GM23338 (cell line): Measurements from ENCODE around the gene USP36. TPM values are rescaled to one million over a fixed set of nuclear protein-coding genes. Genes with fewer than 3 reads are reported as not detected.
A peak's percentile ranks its signal among the peaks of the same experiment; 100 is the strongest.

ENCODE experiments used
- ATAC-seq: fragments of 200-7000 bp; cut with Tn5 transposase; 3 replicates; pipeline ENCODE4 v1.9.1; 2020
- DNase-seq: peaks from one replicate; pipeline ENCODE4 v3.0.0-alpha.2; 2015; ENCODE audit warnings: low spot score
- H2AFZ ChIP-seq: fragments of 200-600 bp; sonication (generic); 2 replicates; pipeline ENCODE4 v1.8.0; 2016; ENCODE audit warnings: antibody characterized with exemption, mild to moderate bottlenecking, moderate library complexity
- H3F3A ChIP-seq: fragments of 200-600 bp; sonication (generic); replicated peaks from 2 replicates; pipeline ENCODE4 v1.8.0; 2017; ENCODE audit warnings: antibody characterized with exemption, mixed run types, low read depth
- H3K27ac ChIP-seq: fragments of 200-600 bp; sonication (generic); 2 replicates; pipeline ENCODE4 v1.6.1; 2016; ENCODE audit warnings: low read depth
- H3K27me3 ChIP-seq: fragments of 200-600 bp; sonication (generic); 2 replicates; pipeline ENCODE4 v1.8.0; 2016; ENCODE audit warnings: mild to moderate bottlenecking, mixed run types, moderate library complexity; ENCODE audit not compliant: insufficient read depth
- H3K36me3 ChIP-seq: fragments of 200-600 bp; sonication (generic); 2 replicates; pipeline ENCODE4 v1.8.0; 2016; ENCODE audit warnings: mild to moderate bottlenecking; ENCODE audit not compliant: insufficient read depth
- H3K4me1 ChIP-seq: fragments of 200-600 bp; sonication (generic); 2 replicates; pipeline ENCODE4 v1.8.0; 2016; ENCODE audit warnings: mild to moderate bottlenecking, moderate library complexity; ENCODE audit not compliant: insufficient read depth
- H3K4me2 ChIP-seq: fragments of 200-600 bp; sonication (generic); 2 replicates; pipeline ENCODE4 v1.7.1; 2017; ENCODE audit warnings: mixed run types
- H3K4me3 ChIP-seq: fragments of 200-600 bp; sonication (generic); 2 replicates; pipeline ENCODE4 v1.6.1; 2016; ENCODE audit warnings: mixed run types
- H3K79me2 ChIP-seq: fragments of 200-600 bp; sonication (generic); replicated peaks from 2 replicates; pipeline ENCODE4 v1.8.0; 2017; ENCODE audit warnings: mild to moderate bottlenecking; ENCODE audit not compliant: insufficient read depth
- H3K9me2 ChIP-seq: fragments of 200-600 bp; sonication (generic); 2 replicates; pipeline ENCODE4 v1.8.0; 2017; ENCODE audit not compliant: insufficient read depth
- H4K20me1 ChIP-seq: fragments of 200-600 bp; sonication (generic); replicated peaks from 2 replicates; pipeline ENCODE4 v1.8.0; 2017; ENCODE audit warnings: mild to moderate bottlenecking; ENCODE audit not compliant: insufficient read depth
- H3K27ac Mint-ChIP-seq: 2 replicates; pipeline ENCODE4 v1.8.0; 2020; ENCODE audit warnings: inconsistent platforms, mild to moderate bottlenecking, moderate library complexity, mixed read lengths
- H3K27me3 Mint-ChIP-seq: 3 replicates; pipeline ENCODE4 v1.8.0; 2022; ENCODE audit warnings: low read depth, mild to moderate bottlenecking, moderate library complexity, mixed read lengths, inconsistent platforms; ENCODE audit not compliant: insufficient read depth, poor library complexity
- H3K36me3 Mint-ChIP-seq: 3 replicates; pipeline ENCODE4 v1.8.0; 2021; ENCODE audit warnings: low read depth, mild to moderate bottlenecking, inconsistent platforms, moderate library complexity, mixed read lengths
- H3K4me1 Mint-ChIP-seq: 3 replicates; pipeline ENCODE4 v1.8.0; 2020; ENCODE audit warnings: mild to moderate bottlenecking, inconsistent platforms, mixed read lengths
- H3K4me3 Mint-ChIP-seq: 3 replicates; pipeline ENCODE4 v1.8.0; 2021; ENCODE audit warnings: moderate library complexity, mild to moderate bottlenecking, inconsistent platforms, mixed read lengths
- H3K9me3 Mint-ChIP-seq: 3 replicates; pipeline ENCODE4 v1.8.0; 2020; ENCODE audit warnings: moderate library complexity, mild to moderate bottlenecking, inconsistent platforms, mixed read lengths
- CREB1 ChIP-seq: fragments of 250-450 bp; sonication (Bioruptor Pico); IDR thresholded peaks from 2 replicates; pipeline ENCODE4 v1.5.0; 2020; ENCODE audit warnings: low read depth, mild to moderate bottlenecking, moderate library complexity
- EZH2 ChIP-seq: fragments of 200-600 bp; sonication (generic); IDR thresholded peaks from one replicate; pipeline ENCODE4 v1.8.0; 2017; ENCODE audit warnings: antibody characterized with exemption, mild to moderate bottlenecking, low read depth; ENCODE audit not compliant: unreplicated experiment
- EZH2phosphoT487 ChIP-seq: fragments of 200-600 bp; sonication (generic); IDR thresholded peaks from one replicate; pipeline ENCODE4 v1.8.1; 2018; ENCODE audit warnings: antibody characterized with exemption; ENCODE audit not compliant: unreplicated experiment
- JUNB ChIP-seq: IDR thresholded peaks from one replicate; pipeline ENCODE4 v1.6.1; 2016; ENCODE audit warnings: antibody characterized with exemption; ENCODE audit not compliant: unreplicated experiment
- ZNF114 ChIP-seq: fragments of 250-450 bp; sonication (Bioruptor Pico); IDR thresholded peaks from 2 replicates; pipeline ENCODE4 v1.5.0; 2020; ENCODE audit warnings: mild to moderate bottlenecking, moderate library complexity
- polyA plus RNA-seq: library from polyadenylated mRNA; unstranded; fragments of >200 nt; fragmentation: Nextera tagmentation; extraction: Ambion mirVana; gene quantifications from 2 replicates; pipeline ENCODE4 v1.2.1, GENCODE V29; 2016
- total RNA-seq: library from RNA; depleted of rRNA; stranded (reverse); fragments of >200 nt; shearing (Covaris generic); gene quantifications from 2 replicates; pipeline ENCODE4 v1.2.3, GENCODE V29; 2014
- TF ChIP-seq, protein P1 (sequence below), 2 experiments: fragments of 200-600 bp in 1 of 2; sonication (generic) in 1 of 2; conservative IDR thresholded peaks; 2 replicates each; pipeline versions ENCODE4 v1.5.1 to v1.6.1; 2016 to 2017; ENCODE audit warnings: antibody characterized with exemption in 2 of 2, low read depth in 2 of 2, mild to moderate bottlenecking in 2 of 2, moderate library complexity in 1 of 2
- TF ChIP-seq, protein P2 (sequence below): fragments of 250-450 bp; sonication (Bioruptor Pico); IDR thresholded peaks from 2 replicates; pipeline ENCODE4 v1.5.0; 2020; ENCODE audit warnings: mild to moderate bottlenecking, moderate library complexity

The USP36 gene
- total and polyA plus RNA-seq, 2 experiments from 2014 or later: 36.2 to 55.5 TPM

DNA sequence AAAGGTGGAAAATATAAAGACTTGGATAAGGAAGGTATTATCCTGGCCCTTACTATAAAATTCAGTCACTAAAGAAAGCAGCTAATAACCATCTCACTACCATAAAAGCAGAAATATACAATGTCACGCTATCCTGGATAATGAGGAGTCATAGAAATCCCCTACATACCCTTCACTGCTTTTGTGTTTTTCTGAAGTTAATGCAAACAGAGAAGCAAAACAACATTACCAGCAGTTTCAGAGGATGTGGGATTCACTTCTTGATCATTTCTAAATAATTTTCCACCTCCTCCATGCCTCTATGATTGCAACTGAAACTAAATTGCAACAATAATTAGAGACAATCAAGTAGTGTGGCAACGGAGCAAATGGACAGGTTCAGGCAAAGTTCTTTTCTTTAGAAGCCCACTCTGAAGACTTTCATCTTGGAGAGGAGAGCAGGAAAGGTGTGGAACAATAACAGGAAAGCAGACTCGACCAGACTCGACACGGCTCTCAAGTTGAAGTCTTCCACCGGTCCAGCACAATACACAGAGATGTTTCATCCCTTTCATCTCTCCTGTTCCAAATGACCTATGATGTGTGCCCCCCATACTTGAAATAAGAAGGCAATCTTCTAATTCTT, 68.7 kb downstream of the USP36 start (continued):
- TF ChIP-seq, protein P1, sequence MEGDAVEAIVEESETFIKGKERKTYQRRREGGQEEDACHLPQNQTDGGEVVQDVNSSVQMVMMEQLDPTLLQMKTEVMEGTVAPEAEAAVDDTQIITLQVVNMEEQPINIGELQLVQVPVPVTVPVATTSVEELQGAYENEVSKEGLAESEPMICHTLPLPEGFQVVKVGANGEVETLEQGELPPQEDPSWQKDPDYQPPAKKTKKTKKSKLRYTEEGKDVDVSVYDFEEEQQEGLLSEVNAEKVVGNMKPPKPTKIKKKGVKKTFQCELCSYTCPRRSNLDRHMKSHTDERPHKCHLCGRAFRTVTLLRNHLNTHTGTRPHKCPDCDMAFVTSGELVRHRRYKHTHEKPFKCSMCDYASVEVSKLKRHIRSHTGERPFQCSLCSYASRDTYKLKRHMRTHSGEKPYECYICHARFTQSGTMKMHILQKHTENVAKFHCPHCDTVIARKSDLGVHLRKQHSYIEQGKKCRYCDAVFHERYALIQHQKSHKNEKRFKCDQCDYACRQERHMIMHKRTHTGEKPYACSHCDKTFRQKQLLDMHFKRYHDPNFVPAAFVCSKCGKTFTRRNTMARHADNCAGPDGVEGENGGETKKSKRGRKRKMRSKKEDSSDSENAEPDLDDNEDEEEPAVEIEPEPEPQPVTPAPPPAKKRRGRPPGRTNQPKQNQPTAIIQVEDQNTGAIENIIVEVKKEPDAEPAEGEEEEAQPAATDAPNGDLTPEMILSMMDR (conservative IDR thresholded peaks at IDR 0.05; ENCODE audit: low read depth in 2 of 2): no peak

DNA sequence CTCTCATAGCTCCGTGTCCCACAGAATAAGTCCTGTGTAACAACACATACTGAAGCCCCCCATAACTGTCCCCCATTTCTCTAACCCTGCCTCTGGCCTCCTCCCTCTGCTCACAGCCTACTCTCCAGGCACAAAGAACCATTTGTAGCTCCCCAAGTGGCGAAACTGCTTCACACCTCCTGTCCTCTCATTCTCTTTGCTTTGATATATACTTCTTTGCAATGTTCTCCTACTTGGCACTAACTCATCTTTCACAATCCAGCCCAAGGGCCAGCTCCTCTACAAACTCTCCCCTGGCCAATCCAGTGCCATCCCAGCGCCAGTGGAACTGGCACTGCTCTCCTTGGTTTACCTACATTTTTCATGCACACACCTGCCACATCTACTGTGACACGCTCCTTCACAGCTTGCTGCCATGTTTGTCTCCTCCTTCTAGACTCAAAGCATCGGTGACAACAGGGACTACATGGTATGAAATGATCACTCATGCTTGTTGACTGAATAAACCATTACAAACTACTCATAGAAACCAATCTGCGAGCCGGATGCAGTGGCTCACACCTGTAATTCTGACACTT, 71.3 kb downstream of the USP36 start:
- ATAC-seq (peak; percentile 65), DNase-seq (peak; percentile 45)
- H4K20me1 ChIP-seq: peaks cover 16% of the 10 kb centered on the region
- peaks cover 5% of the 10 kb centered on the region; the same call in 1 of the 3 replicates for H3K4me1 Mint-ChIP-seq
- peaks cover under 1% of the 10 kb centered on the region for H3K27me3 Mint-ChIP-seq
- no peaks in the 10 kb centered on the region for H3K36me3 ChIP-seq
- H2AFZ ChIP-seq: no peak overlapping the region
- no peaks in the 10 kb centered on the region for H3K36me3 Mint-ChIP-seq
- no peak overlapping the region for H3K4me3 ChIP-seq
- H3K9me2 ChIP-seq: no peaks in the 10 kb centered on the region
- peaks cover 13% of the 10 kb centered on the region for H3K79me2 ChIP-seq
- H3K4me2 ChIP-seq: no peak overlapping the region
- H3K9me3 Mint-ChIP-seq: no peaks in the 10 kb centered on the region
- no peak overlapping the region for H3K27ac Mint-ChIP-seq
- no peaks in the 10 kb centered on the region for H3K27me3 ChIP-seq
- TF ChIP-seq, protein P1 (conservative IDR thresholded peaks at IDR 0.05; ENCODE audit: low read depth in 2 of 2): peak; percentile 30 to 43; a peak in 1 of 4 replicates
- no peak for TF ChIP-seq EZH2phosphoT487
- H3K4me3 Mint-ChIP-seq: no peak overlapping the region
- H3F3A ChIP-seq: no peaks in the 10 kb centered on the region
- H3K4me1 ChIP-seq: no peaks in the 10 kb centered on the region
- no peak overlapping the region for H3K27ac ChIP-seq

DNA sequence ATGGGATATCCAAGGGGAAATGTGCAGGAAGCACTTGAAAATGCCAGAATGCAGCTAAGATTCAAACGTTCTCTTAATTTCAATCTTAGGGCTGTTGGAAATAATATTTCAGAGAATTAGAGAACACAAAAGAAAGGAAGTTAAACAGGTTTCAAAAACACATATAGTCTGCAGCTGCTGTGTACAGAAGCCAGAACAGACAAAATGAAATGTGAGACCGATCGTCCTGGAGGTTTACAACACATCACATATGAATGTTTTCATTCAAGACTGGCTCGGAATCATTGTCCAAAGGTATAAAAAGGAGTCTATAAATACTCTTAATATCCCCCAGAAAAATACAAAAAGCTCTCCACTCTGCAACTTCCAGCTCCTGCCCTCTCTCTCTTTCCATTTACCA, 72.8 kb downstream of the USP36 start:
- Histone ChIP-seq H3K36me3 (no peaks in the 10 kb centered on the region), H3K4me3 (no peak overlapping the region), H3K4me1 (no peaks in the 10 kb centered on the region), H3F3A (no peaks in the 10 kb centered on the region), H2AFZ (no peak overlapping the region), H4K20me1 (peaks cover 17% of the 10 kb centered on the region), H3K9me2 (no peaks in the 10 kb centered on the region), H3K79me2 (peaks cover 13% of the 10 kb centered on the region), H3K27ac (no peak overlapping the region), H3K27me3 (no peaks in the 10 kb centered on the region), H3K4me2 (no peak overlapping the region)
- peaks cover 5% of the 10 kb centered on the region; the same call in 1 of the 3 replicates for H3K4me1 Mint-ChIP-seq
- no peak overlapping the region for H3K4me3 Mint-ChIP-seq
- DNase-seq (no peak), ATAC-seq (no peak)
- no peaks in the 10 kb centered on the region for H3K9me3 Mint-ChIP-seq
- no peaks in the 10 kb centered on the region for H3K36me3 Mint-ChIP-seq
- peaks cover 2% of the 10 kb centered on the region for H3K27me3 Mint-ChIP-seq
- no peak overlapping the region for H3K27ac Mint-ChIP-seq
- no peak for TF ChIP-seq CREB1
- no peak for TF ChIP-seq EZH2
- no peak for TF ChIP-seq EZH2phosphoT487
- TF ChIP-seq, protein P2, sequence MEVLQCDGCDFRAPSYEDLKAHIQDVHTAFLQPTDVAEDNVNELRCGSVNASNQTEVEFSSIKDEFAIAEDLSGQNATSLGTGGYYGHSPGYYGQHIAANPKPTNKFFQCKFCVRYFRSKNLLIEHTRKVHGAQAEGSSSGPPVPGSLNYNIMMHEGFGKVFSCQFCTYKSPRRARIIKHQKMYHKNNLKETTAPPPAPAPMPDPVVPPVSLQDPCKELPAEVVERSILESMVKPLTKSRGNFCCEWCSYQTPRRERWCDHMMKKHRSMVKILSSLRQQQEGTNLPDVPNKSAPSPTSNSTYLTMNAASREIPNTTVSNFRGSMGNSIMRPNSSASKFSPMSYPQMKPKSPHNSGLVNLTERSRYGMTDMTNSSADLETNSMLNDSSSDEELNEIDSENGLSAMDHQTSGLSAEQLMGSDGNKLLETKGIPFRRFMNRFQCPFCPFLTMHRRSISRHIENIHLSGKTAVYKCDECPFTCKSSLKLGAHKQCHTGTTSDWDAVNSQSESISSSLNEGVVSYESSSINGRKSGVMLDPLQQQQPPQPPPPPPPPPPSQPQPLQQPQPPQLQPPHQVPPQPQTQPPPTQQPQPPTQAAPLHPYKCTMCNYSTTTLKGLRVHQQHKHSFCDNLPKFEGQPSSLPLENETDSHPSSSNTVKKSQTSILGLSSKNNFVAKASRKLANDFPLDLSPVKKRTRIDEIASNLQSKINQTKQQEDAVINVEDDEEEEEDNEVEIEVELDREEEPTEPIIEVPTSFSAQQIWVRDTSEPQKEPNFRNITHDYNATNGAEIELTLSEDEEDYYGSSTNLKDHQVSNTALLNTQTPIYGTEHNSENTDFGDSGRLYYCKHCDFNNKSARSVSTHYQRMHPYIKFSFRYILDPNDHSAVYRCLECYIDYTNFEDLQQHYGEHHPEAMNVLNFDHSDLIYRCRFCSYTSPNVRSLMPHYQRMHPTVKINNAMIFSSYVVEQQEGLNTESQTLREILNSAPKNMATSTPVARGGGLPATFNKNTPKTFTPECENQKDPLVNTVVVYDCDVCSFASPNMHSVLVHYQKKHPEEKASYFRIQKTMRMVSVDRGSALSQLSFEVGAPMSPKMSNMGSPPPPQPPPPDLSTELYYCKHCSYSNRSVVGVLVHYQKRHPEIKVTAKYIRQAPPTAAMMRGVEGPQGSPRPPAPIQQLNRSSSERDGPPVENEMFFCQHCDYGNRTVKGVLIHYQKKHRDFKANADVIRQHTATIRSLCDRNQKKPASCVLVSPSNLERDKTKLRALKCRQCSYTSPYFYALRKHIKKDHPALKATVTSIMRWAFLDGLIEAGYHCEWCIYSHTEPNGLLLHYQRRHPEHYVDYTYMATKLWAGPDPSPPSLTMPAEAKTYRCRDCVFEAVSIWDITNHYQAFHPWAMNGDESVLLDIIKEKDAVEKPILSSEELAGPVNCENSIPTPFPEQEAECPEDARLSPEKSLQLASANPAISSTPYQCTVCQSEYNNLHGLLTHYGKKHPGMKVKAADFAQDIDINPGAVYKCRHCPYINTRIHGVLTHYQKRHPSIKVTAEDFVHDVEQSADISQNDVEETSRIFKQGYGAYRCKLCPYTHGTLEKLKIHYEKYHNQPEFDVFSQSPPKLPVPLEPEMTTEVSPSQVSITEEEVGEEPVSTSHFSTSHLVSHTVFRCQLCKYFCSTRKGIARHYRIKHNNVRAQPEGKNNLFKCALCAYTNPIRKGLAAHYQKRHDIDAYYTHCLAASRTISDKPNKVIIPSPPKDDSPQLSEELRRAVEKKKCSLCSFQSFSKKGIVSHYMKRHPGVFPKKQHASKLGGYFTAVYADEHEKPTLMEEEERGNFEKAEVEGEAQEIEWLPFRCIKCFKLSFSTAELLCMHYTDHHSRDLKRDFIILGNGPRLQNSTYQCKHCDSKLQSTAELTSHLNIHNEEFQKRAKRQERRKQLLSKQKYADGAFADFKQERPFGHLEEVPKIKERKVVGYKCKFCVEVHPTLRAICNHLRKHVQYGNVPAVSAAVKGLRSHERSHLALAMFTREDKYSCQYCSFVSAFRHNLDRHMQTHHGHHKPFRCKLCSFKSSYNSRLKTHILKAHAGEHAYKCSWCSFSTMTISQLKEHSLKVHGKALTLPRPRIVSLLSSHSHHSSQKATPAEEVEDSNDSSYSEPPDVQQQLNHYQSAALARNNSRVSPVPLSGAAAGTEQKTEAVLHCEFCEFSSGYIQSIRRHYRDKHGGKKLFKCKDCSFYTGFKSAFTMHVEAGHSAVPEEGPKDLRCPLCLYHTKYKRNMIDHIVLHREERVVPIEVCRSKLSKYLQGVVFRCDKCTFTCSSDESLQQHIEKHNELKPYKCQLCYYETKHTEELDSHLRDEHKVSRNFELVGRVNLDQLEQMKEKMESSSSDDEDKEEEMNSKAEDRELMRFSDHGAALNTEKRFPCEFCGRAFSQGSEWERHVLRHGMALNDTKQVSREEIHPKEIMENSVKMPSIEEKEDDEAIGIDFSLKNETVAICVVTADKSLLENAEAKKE (CRISPR knock-in tag): no peak
- TF ChIP-seq JUNB: no peak
- no peak for TF ChIP-seq ZNF114 (CRISPR knock-in tag)
